ENCODE measurements around the gene OXTR. TPM values are rescaled to one million over a fixed set of nuclear protein-coding genes. Genes with fewer than 3 reads are reported as not detected.

The OXTR gene
- total RNA-seq, 1 donor from 2014 or later, result 0.53 TPM

DNA sequence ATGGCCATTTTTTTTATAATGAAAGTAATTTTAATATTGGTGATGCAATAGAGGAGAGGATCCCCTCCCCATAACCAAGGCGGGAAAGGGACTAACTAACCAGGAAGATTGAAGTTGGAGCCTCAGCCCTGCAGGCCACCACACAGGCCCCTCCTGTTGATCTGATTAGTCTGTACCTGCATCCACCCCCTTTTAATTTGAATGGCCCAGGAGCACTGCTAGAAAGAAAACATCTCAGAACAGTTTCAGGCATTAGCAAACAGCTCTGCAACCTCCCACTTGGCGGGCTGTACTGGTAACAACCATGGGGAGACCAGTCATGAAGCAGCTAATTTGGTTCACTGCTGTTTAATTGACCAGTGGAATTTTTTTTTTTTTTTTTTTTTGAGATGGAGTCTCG is 25.5 kb downstream of the OXTR start:
- TF ChIP-seq, protein P1, sequence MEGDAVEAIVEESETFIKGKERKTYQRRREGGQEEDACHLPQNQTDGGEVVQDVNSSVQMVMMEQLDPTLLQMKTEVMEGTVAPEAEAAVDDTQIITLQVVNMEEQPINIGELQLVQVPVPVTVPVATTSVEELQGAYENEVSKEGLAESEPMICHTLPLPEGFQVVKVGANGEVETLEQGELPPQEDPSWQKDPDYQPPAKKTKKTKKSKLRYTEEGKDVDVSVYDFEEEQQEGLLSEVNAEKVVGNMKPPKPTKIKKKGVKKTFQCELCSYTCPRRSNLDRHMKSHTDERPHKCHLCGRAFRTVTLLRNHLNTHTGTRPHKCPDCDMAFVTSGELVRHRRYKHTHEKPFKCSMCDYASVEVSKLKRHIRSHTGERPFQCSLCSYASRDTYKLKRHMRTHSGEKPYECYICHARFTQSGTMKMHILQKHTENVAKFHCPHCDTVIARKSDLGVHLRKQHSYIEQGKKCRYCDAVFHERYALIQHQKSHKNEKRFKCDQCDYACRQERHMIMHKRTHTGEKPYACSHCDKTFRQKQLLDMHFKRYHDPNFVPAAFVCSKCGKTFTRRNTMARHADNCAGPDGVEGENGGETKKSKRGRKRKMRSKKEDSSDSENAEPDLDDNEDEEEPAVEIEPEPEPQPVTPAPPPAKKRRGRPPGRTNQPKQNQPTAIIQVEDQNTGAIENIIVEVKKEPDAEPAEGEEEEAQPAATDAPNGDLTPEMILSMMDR (IDR thresholded peaks at IDR 0.05; ENCODE audit: insufficient read depth, low read length, severe bottlenecking), result no peak

DNA sequence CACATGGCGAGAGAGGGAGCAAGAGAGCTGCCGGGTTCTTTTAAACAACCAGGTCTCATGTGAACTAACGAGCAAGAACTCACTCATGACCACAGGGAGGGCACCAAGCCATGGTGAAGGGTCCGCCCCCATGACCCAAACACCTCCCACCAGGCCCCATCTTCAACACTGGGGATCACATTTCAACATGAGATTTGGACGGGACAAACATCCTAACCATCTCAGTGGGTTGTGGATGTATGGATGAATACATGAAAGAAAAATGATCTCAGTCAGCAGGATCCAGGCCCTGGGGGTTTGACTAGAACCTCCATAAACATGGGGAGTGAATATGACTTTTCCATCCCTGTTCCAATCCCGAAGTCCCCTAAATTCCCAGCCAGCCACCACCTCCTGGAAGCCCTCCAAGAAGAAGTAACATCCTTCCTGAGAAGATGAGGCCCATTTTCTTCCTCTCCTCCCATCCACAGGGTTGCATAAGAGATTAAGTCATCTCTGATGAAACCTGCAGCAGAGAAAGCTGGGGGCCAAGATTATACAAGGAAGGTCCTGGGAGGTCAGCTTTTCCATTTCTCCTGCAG is 26.3 kb downstream of the OXTR start:
- FAIRE-seq, result no peak
- H3K36me3 ChIP-seq (ENCODE audit: control insufficient read depth, insufficient read depth, low read length), result no peaks in the 10 kb centered on the region
- H3K27me3 ChIP-seq (ENCODE audit: control insufficient read depth, insufficient read depth, low read length), result no peaks in the 10 kb centered on the region
- no peak overlapping the region for H3K4me3 ChIP-seq (ENCODE audit: low read depth, low read length)
- TF ChIP-seq, protein P1 (IDR thresholded peaks at IDR 0.05; ENCODE audit: insufficient read depth, low read length, severe bottlenecking), result no peak
- DNase-seq (ENCODE audit: low read depth), result peak; percentile 54

More for the DNA sequence above, 25.5 kb downstream of the OXTR start:
- DNase-seq (ENCODE audit: low read depth) (no peak), FAIRE-seq (no peak)
- Histone ChIP-seq H3K27me3 (ENCODE audit: control insufficient read depth, insufficient read depth, low read length) (no peaks in the 10 kb centered on the region), H3K4me3 (ENCODE audit: low read depth, low read length) (no peak overlapping the region), H3K36me3 (ENCODE audit: control insufficient read depth, insufficient read depth, low read length) (no peaks in the 10 kb centered on the region)

DNA sequence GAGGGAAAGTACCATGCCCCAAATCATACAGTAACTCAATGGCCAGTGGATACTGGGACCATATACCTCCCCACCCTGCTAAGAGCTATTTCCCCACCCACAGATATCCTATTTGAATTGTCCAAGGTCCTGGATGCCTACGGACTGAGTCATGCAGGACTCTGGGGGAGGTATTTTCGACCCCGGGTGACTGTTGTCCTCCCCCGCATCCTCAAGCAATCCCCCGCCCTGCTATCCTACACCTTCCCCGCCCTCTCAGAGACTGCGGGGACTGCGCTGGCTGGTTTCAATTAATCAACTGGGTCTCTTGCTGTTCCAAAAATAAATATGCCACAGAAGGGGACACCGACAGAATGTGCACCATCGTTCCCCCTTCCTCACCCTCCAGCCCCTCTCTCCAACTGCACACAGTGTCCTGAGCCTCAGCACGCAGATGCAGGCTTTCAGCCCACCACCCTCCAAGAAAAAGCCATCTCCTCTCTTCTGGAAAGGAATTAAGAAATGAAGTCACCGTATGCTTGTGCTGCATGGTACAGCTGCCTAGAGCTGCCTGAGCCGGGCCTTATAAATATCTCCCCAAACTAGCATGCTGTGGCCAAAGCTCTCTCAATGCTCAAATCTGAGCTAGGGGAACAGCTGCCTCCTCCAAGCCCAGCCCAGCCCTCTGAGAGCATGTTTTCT is 27.7 kb downstream of the OXTR start:
- Histone ChIP-seq H3K4me3 (ENCODE audit: low read depth, low read length) (no peak overlapping the region), H3K27me3 (ENCODE audit: control insufficient read depth, insufficient read depth, low read length) (no peaks in the 10 kb centered on the region), H3K36me3 (ENCODE audit: control insufficient read depth, insufficient read depth, low read length) (no peaks in the 10 kb centered on the region)
- DNase-seq (ENCODE audit: low read depth) (peak; percentile 89), FAIRE-seq (no peak)
- TF ChIP-seq, protein P1 (IDR thresholded peaks at IDR 0.05; ENCODE audit: insufficient read depth, low read length, severe bottlenecking), result no peak

DNA sequence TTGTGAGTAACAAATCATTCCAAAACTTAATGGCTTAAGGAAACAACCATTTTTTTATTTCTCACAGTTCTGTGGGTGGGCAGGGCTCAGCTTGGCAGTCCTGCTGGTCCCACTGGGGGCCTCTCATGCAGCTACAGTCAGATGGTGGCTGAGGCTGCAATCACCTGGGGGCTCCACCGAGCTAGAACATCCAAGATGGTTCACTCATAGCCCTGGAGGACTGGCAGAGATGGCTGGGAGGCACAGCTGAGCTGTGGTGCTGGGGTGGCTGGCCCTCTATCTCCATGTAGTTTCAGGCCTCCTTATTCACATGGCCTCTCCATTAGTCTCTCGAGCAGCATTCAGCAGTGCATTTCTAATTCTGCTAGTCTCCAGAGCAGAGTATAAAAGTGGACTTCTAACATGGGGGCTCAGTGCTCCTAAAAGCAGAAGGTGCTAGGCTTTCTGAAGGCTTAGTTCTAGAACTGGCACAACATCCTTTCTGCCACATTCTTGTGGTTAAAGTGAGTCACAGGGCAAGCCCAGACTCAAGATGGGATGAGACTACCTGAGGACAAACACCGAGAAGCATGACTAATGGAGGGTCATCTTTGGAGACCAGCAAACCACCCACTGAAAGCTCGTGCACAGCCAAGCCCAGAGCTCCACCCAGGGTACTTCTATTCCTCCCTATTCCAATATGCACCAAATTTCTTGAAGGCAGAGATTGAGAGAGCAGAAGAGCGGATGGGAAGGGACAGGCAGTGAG is 29.5 kb downstream of the OXTR start:
- Histone ChIP-seq H3K27me3 (ENCODE audit: control insufficient read depth, insufficient read depth, low read length) (no peaks in the 10 kb centered on the region), H3K36me3 (ENCODE audit: control insufficient read depth, insufficient read depth, low read length) (no peaks in the 10 kb centered on the region), H3K4me3 (ENCODE audit: low read depth, low read length) (no peak overlapping the region)
- DNase-seq (ENCODE audit: low read depth), result peak; percentile 100
- TF ChIP-seq, protein P1 (IDR thresholded peaks at IDR 0.05; ENCODE audit: insufficient read depth, low read length, severe bottlenecking), result no peak
- peak; percentile 99 for FAIRE-seq

DNA sequence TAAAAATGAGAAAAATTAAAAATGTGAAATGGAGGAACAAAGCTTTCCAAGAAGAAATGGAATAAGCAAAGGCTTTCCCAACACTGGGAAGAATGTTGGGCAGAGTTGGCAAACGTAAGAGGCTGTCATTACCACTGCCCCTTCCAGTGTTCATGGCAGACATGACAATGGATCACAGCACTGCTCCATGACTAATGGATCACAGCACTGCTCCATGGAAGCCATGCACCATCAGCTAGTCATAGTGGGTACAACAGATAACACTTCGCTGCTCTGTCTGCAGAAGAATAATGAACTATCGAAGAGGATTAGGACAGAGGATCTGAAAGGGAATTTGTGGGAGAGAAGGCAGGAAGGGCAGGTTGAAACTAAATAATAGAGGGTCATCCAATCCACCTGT is 30.8 kb downstream of the OXTR start:
- TF ChIP-seq, protein P1 (IDR thresholded peaks at IDR 0.05; ENCODE audit: insufficient read depth, low read length, severe bottlenecking), result no peak
- Histone ChIP-seq H3K4me3 (ENCODE audit: low read depth, low read length) (no peak overlapping the region), H3K36me3 (ENCODE audit: control insufficient read depth, insufficient read depth, low read length) (no peaks in the 10 kb centered on the region), H3K27me3 (ENCODE audit: control insufficient read depth, insufficient read depth, low read length) (no peaks in the 10 kb centered on the region)
- no peak for DNase-seq (ENCODE audit: low read depth)
- no peak for FAIRE-seq

Measured in bronchial epithelial cell (primary cell).